Esophagus muscularis mucosa (tissue), 4 donors: ENCODE results near the gene SNX15. TPM values are rescaled to one million over a fixed set of nuclear protein-coding genes. Genes with fewer than 3 reads are reported as not detected.

Experiments used
- DNase-seq: peaks from one replicate; pipeline ENCODE4 v3.0.0-alpha.2; 2017; ENCODE audit errors: extremely low spot score
- H3K27ac ChIP-seq, 4 donors: fragments of 200-600 bp; sonication (generic); replicated peaks in 1 of 4; 1 replicate in 3 of 4; 2 replicates in 1 of 4; pipeline ENCODE4 v1.5.1; 2016 to 2019; ENCODE audit warnings: mild to moderate bottlenecking in 1 of 4
- H3K27me3 ChIP-seq, 4 donors: fragments of 200-600 bp; sonication (generic); one replicate each; pipeline versions ENCODE4 v1.5.1 to v1.6.0; 2016 to 2019
- H3K36me3 ChIP-seq, 4 donors: fragments of 200-600 bp; sonication (generic); one replicate each; pipeline ENCODE4 v1.5.1; 2016 to 2019
- H3K4me1 ChIP-seq, 4 donors: fragments of 200-600 bp; sonication (generic); one replicate each; pipeline ENCODE4 v1.5.1; 2016 to 2019
- H3K4me3 ChIP-seq, 4 donors: fragments of 200-600 bp; sonication (generic); 1 replicate in 2 of 4; 2 replicates in 2 of 4; pipeline ENCODE4 v1.5.1; 2016 to 2019; ENCODE audit warnings: mild to moderate bottlenecking in 4 of 4, moderate library complexity in 1 of 4
- H3K9me3 ChIP-seq, 4 donors: fragments of 200-600 bp; sonication (generic); 1 replicate in 3 of 4; 2 replicates in 1 of 4; pipeline ENCODE4 v1.5.1; 2016 to 2019
- EP300 ChIP-seq: sonication (generic); formaldehyde crosslinking; IDR thresholded peaks from one replicate; pipeline ENCODE4 v1.6.1; 2017; ENCODE audit warnings: antibody characterized with exemption
- POLR2A ChIP-seq: fragments of 450-650 bp; IDR thresholded peaks from one replicate; pipeline ENCODE4 v1.6.1; 2017; ENCODE audit warnings: antibody characterized with exemption, moderate library complexity, mild to moderate bottlenecking, low read depth
- POLR2AphosphoS5 ChIP-seq, 2 donors: sonication (generic); formaldehyde crosslinking; IDR thresholded peaks; one replicate each; pipeline ENCODE4 v1.6.1; 2017; ENCODE audit warnings: antibody characterized with exemption in 2 of 2
- whole genome bisulfite sequencing: methylation state at CpG from one replicate; pipeline ENCODE4 v1.1.5; 2018; 5-methylcytosine and 5-hydroxymethylcytosine counted together
- intact Hi-C: fragments of 100-400 bp; cut with DNase I; formaldehyde crosslinking; loops from one replicate; pipeline ENCODE4 v1.15.1; 2023
- total RNA-seq, 4 donors: library from RNA; depleted of rRNA; stranded (reverse); fragments of >200 nt; gene quantifications; one replicate each; pipeline versions ENCODE4 v1.1.0 to v1.2.1, GENCODE V29; 2016
- TF ChIP-seq, protein P1 (sequence below), 3 experiments: fragments of 200-600 bp in 2 of 3; fragments of 450-650 bp in 1 of 3; sonication (generic) in 2 of 3; IDR thresholded peaks; one replicate each; pipeline ENCODE4 v1.5.1; 2017 to 2019; ENCODE audit warnings: antibody characterized with exemption in 3 of 3, mild to moderate bottlenecking in 2 of 3, moderate library complexity in 1 of 3

Gene SNX15
- total RNA-seq, 4 donors from 2014 or later = 21.2 to 57.1 (median 33.1) TPM

- Histone ChIP-seq H3K27me3 (no peaks in the 10 kb centered on the region), H3K27ac (no peak overlapping the region), H3K4me3 (no peak overlapping the region), H3K4me1 (peaks cover 17 to 24% (median 21%) of the 10 kb centered on the region in 4 donors), H3K36me3 (peaks cover 22 to 51% (median 50%) of the 10 kb centered on the region in 4 donors), H3K9me3 (no peaks in the 10 kb centered on the region)
- WGBS = 90% methylated on average over 4 of the region's 4 CpGs
- intact Hi-C loops = no loop called here
- no peak for DNase-seq
- TF ChIP-seq, protein P1, sequence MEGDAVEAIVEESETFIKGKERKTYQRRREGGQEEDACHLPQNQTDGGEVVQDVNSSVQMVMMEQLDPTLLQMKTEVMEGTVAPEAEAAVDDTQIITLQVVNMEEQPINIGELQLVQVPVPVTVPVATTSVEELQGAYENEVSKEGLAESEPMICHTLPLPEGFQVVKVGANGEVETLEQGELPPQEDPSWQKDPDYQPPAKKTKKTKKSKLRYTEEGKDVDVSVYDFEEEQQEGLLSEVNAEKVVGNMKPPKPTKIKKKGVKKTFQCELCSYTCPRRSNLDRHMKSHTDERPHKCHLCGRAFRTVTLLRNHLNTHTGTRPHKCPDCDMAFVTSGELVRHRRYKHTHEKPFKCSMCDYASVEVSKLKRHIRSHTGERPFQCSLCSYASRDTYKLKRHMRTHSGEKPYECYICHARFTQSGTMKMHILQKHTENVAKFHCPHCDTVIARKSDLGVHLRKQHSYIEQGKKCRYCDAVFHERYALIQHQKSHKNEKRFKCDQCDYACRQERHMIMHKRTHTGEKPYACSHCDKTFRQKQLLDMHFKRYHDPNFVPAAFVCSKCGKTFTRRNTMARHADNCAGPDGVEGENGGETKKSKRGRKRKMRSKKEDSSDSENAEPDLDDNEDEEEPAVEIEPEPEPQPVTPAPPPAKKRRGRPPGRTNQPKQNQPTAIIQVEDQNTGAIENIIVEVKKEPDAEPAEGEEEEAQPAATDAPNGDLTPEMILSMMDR (IDR thresholded peaks at IDR 0.05) = no peak
- TF ChIP-seq EP300 (no peak), POLR2A (no peak), POLR2AphosphoS5 (IDR thresholded peaks at IDR 0.05) (no peak)
These were observed 58.2 kb downstream of the SNX15 start for GRCh38 chr11:65085446-65085845.

- DNase-seq = no peak
- Histone ChIP-seq H3K9me3 (no peaks in the 10 kb centered on the region), H3K4me1 (peaks cover 17 to 24% (median 21%) of the 10 kb centered on the region in 4 donors), H3K27me3 (no peaks in the 10 kb centered on the region), H3K27ac (no peak overlapping the region), H3K4me3 (no peak overlapping the region), H3K36me3 (peaks cover 22 to 51% (median 50%) of the 10 kb centered on the region in 4 donors)
- TF ChIP-seq, protein P1 (IDR thresholded peaks at IDR 0.05) = no peak
- no peak for TF ChIP-seq POLR2A
- no peak for TF ChIP-seq EP300
- TF ChIP-seq POLR2AphosphoS5 (IDR thresholded peaks at IDR 0.05) = no peak
- WGBS = 92% methylated on average over 8 of the region's 9 CpGs
- intact Hi-C loops = no loop called here
These were observed 59.6 kb downstream of the SNX15 start for GRCh38 chr11:65086809-65087208.

DNA sequence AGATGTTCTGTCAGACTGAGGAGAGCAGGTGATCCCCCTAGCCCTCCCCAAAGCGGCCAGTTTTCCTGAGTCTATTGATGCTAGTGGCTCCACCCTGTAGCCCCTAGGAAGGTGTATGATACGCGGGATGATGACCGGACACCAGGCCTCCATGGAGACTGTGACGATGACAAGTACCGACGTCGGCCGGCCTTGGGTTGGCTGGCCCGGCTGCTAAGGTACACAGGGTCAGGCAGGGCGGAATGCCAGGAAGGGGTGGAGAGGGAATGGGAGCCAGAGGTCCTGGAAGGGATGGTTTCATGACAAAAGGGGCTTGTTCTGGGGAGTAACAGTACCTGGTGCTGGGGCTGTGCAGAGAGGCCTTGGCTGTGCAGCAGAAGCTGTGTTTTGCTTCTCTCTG lies 60.0 kb downstream of the SNX15 start:
- Histone ChIP-seq H3K4me1 (peaks cover 17 to 24% (median 21%) of the 10 kb centered on the region in 4 donors), H3K27me3 (no peaks in the 10 kb centered on the region), H3K36me3 (peaks cover 22 to 51% (median 50%) of the 10 kb centered on the region in 4 donors), H3K27ac (no peak overlapping the region), H3K9me3 (no peaks in the 10 kb centered on the region), H3K4me3 (no peak overlapping the region)
- DNase-seq = no peak
- WGBS = 86% methylated on average over 11 of the region's 11 CpGs
- intact Hi-C loops = no loop called here
- TF ChIP-seq, protein P1 (IDR thresholded peaks at IDR 0.05) = no peak
- TF ChIP-seq POLR2AphosphoS5 (IDR thresholded peaks at IDR 0.05) = no peak
- no peak for TF ChIP-seq POLR2A
- TF ChIP-seq EP300 = no peak

- Histone ChIP-seq H3K9me3 (no peaks in the 10 kb centered on the region), H3K27me3 (no peaks in the 10 kb centered on the region), H3K4me1 (peaks cover 17 to 24% (median 21%) of the 10 kb centered on the region in 4 donors), H3K36me3 (peaks cover 22 to 51% (median 50%) of the 10 kb centered on the region in 4 donors), H3K27ac (no peak overlapping the region), H3K4me3 (no peak overlapping the region)
- WGBS = 94% methylated on average over 13 of the region's 15 CpGs
- TF ChIP-seq, protein P1 (IDR thresholded peaks at IDR 0.05) = no peak
- TF ChIP-seq EP300 (no peak), POLR2AphosphoS5 (IDR thresholded peaks at IDR 0.05) (no peak), POLR2A (no peak)
- intact Hi-C loops = no loop called here
- no peak for DNase-seq
These were observed 60.6 kb downstream of the SNX15 start for GRCh38 chr11:65087827-65088226.

- Histone ChIP-seq H3K4me1 (peaks cover 8 to 13% (median 10%) of the 10 kb centered on the region in 4 donors), H3K27ac (no peak overlapping the region), H3K4me3 (no peak overlapping the region), H3K27me3 (no peaks in the 10 kb centered on the region), H3K36me3 (peaks cover 22 to 51% (median 50%) of the 10 kb centered on the region in 4 donors), H3K9me3 (no peaks in the 10 kb centered on the region)
- WGBS = 100% methylated on average over 3 of the region's 4 CpGs
- TF ChIP-seq POLR2AphosphoS5 (IDR thresholded peaks at IDR 0.05) = no peak
- TF ChIP-seq, protein P1 (IDR thresholded peaks at IDR 0.05) = no peak
- TF ChIP-seq POLR2A = no peak
- no peak for TF ChIP-seq EP300
- intact Hi-C loops = no loop called here
- DNase-seq = no peak
These were observed 62.4 kb downstream of the SNX15 start for GRCh38 chr11:65089621-65090020.
